SK-N-SH (cell line): Measurements from ENCODE around the gene MAP4K4. TPM values are rescaled to one million over a fixed set of nuclear protein-coding genes. Genes with fewer than 3 reads are reported as not detected.

Source experiments
- CTCF ChIA-PET: fragments of 300-600, 350-600 bp; formaldehyde crosslinking; extraction: SDS; loops from one replicate; lab custom pipeline; 2021; lab: Yijun Ruan, JAX
- POLR2A ChIA-PET: fragments of 350-600 bp; sonication (Branson Sonifier 250); formaldehyde crosslinking; extraction: SDS; loops from one replicate; lab custom pipeline; 2020; ENCODE audit warnings: antibody characterized with exemption, inconsistent platforms; lab: Yijun Ruan, JAX
- DNase-seq: peaks from one replicate; pipeline ENCODE4 v3.0.0; 2012
- H2AFZ ChIP-seq: fragments of 200-600 bp; sonication (generic); 2 replicates; pipeline ENCODE4 v1.8.1; 2016; ENCODE audit warnings: antibody characterized with exemption, mild to moderate bottlenecking, low read depth
- H3F3A ChIP-seq: fragments of 200-600 bp; sonication (generic); replicated peaks from 2 replicates; pipeline ENCODE3; 2016; ENCODE audit warnings: antibody characterized with exemption, mild to moderate bottlenecking; ENCODE audit not compliant: insufficient read depth
- H3K27ac ChIP-seq, 2 experiments: fragments of 200-500 bp in 1 of 2; fragments of 200-600 bp in 1 of 2; sonication (Bioruptor generic) in 1 of 2; sonication (generic), shearing (Covaris generic) in 1 of 2; 2 replicates each; pipeline versions ENCODE4 v1.5.1 to v1.6.1; 2014 to 2016; ENCODE audit warnings: low read depth in 2 of 2, inconsistent platforms in 1 of 2, low read length in 1 of 2, mild to moderate bottlenecking in 1 of 2, mixed read lengths in 1 of 2
- H3K27me3 ChIP-seq: fragments of 200-600 bp; sonication (generic), shearing (Covaris generic); 2 replicates; pipeline ENCODE4 v1.6.1; 2016; ENCODE audit warnings: mixed run types; ENCODE audit not compliant: insufficient read depth
- H3K36me3 ChIP-seq, 2 experiments: fragments of 200-500 bp in 1 of 2; fragments of 200-600 bp in 1 of 2; sonication (Bioruptor generic) in 1 of 2; sonication (generic) in 1 of 2; replicated peaks in 1 of 2; 2 replicates each; pipeline versions ENCODE3 to v1.5.1; 2014 to 2016; ENCODE audit warnings: low read length in 1 of 2, mild to moderate bottlenecking in 1 of 2; ENCODE audit not compliant: insufficient read depth in 2 of 2, control insufficient read depth in 1 of 2
- H3K4me1 ChIP-seq, 2 experiments: fragments of 200-500 bp in 1 of 2; fragments of 200-600 bp in 1 of 2; sonication (Bioruptor generic) in 1 of 2; sonication (generic), shearing (Covaris generic) in 1 of 2; 2 replicates each; pipeline versions ENCODE4 v1.5.1 to v1.6.1; 2014 to 2016; ENCODE audit warnings: low read depth in 1 of 2, low read length in 1 of 2, mixed run types in 1 of 2; ENCODE audit not compliant: insufficient read depth in 2 of 2, control insufficient read depth in 1 of 2
- H3K4me2 ChIP-seq: fragments of 200-600 bp; sonication (generic), shearing (Covaris generic); 2 replicates; pipeline ENCODE4 v1.6.1; 2017; ENCODE audit warnings: mixed run types
- H3K4me3 ChIP-seq, 2 experiments: fragments of 200-500 bp in 1 of 2; fragments of 200-600 bp in 1 of 2; sonication (Bioruptor generic) in 1 of 2; sonication (generic), shearing (Covaris generic) in 1 of 2; 2 replicates each; pipeline versions ENCODE4 v1.5.1 to v1.8.1; 2014 to 2016; ENCODE audit warnings: low read depth in 2 of 2, inconsistent platforms in 1 of 2, low read length in 1 of 2, mild to moderate bottlenecking in 1 of 2, mixed read lengths in 1 of 2, moderate library complexity in 1 of 2
- H3K79me2 ChIP-seq: fragments of 200-600 bp; sonication (generic); 2 replicates; pipeline ENCODE4 v1.8.1; 2017; ENCODE audit warnings: mild to moderate bottlenecking; ENCODE audit not compliant: insufficient read depth
- H3K9ac ChIP-seq: fragments of 200-600 bp; sonication (generic); 2 replicates; pipeline ENCODE4 v1.6.1; 2017; ENCODE audit warnings: mixed run types
- H3K9me2 ChIP-seq: fragments of 200-600 bp; sonication (generic); 2 replicates; pipeline ENCODE4 v1.6.1; 2017; ENCODE audit warnings: mixed run types
- H3K9me3 ChIP-seq: fragments of 200-600 bp; sonication (generic); 2 replicates; pipeline ENCODE4 v1.6.1; 2017; ENCODE audit warnings: mixed run types, mild to moderate bottlenecking, moderate library complexity
- H4K20me1 ChIP-seq: fragments of 200-600 bp; sonication (generic); 2 replicates; pipeline ENCODE4 v1.6.1; 2017; ENCODE audit warnings: mild to moderate bottlenecking, mixed run types; ENCODE audit not compliant: insufficient read depth
- CHD2 ChIP-seq: fragments of 150-350 bp; IDR thresholded peaks from 2 replicates; pipeline ENCODE4 v1.6.1; 2018; ENCODE audit warnings: low read length; ENCODE audit not compliant: partially characterized antibody
- EZH2phosphoT487 ChIP-seq: fragments of 200-600 bp; sonication (generic); IDR thresholded peaks from 2 replicates; pipeline ENCODE4 v1.6.1; 2017; ENCODE audit warnings: low read depth, mixed run types, mild to moderate bottlenecking, antibody characterized with exemption, moderate library complexity, borderline replicate concordance
- MEF2A ChIP-seq: IDR thresholded peaks from 2 replicates; pipeline ENCODE4 v1.4.0; 2012; ENCODE audit warnings: low read depth, borderline replicate concordance
- MXI1 ChIP-seq: IDR thresholded peaks from 2 replicates; pipeline ENCODE4 v1.6.1; 2012; ENCODE audit warnings: mild to moderate bottlenecking, low read depth, low read length, improper control_type of control experiment
- RAD21 ChIP-seq: IDR thresholded peaks from 2 replicates; pipeline ENCODE4 v1.6.1; 2012; ENCODE audit warnings: mild to moderate bottlenecking, low read length
- RCOR1 ChIP-seq: fragments of 150-350 bp; IDR thresholded peaks from 2 replicates; pipeline ENCODE4 v1.6.1; 2017; ENCODE audit warnings: antibody characterized with exemption, low read length
- RXRA ChIP-seq: IDR thresholded peaks from 2 replicates; pipeline ENCODE4 v1.4.0; 2012; ENCODE audit warnings: low read depth, mild to moderate bottlenecking, borderline replicate concordance
- SIN3A ChIP-seq: IDR thresholded peaks from 2 replicates; pipeline ENCODE4 v1.6.1; 2012; ENCODE audit warnings: low read depth, mild to moderate bottlenecking, low read length, moderate library complexity, borderline replicate concordance
- SMC3 ChIP-seq: IDR thresholded peaks from 2 replicates; pipeline ENCODE4 v1.6.1; 2012; ENCODE audit warnings: low read depth, low read length, improper control_type of control experiment
- TAF1 ChIP-seq: IDR thresholded peaks from 2 replicates; pipeline ENCODE4 v1.6.1; 2012; ENCODE audit warnings: low read depth, mild to moderate bottlenecking, low read length, moderate library complexity, borderline replicate concordance
- WGBS: methylation state at CpG from one replicate; pipeline ENCODE4 v1.1.6; 2017; ENCODE audit warnings: low lambda C conversion rate; 5-methylcytosine and 5-hydroxymethylcytosine counted together
- polyA plus RNA-seq, 3 experiments: library from polyadenylated mRNA; depleted of rRNA; stranded (reverse); fragments of >200 nt; gene quantifications; 2 replicates each; pipeline ENCODE4 v1.2.3, GENCODE V29; 2012
- TF ChIP-seq, protein P1 (sequence below): fragments of 200-600 bp; sonication (generic); IDR thresholded peaks from 2 replicates; pipeline ENCODE4 v1.6.1; 2017; ENCODE audit warnings: antibody characterized with exemption, mild to moderate bottlenecking, moderate library complexity
- TF ChIP-seq, protein P2 (sequence below): fragments of 150-350 bp; IDR thresholded peaks from 2 replicates; pipeline ENCODE4 v1.6.1; 2016; ENCODE audit warnings: mild to moderate bottlenecking, low read depth, low read length
- TF ChIP-seq, protein P3 (sequence below): IDR thresholded peaks from 2 replicates; pipeline ENCODE4; 2012

Gene MAP4K4
- polyA plus RNA-seq, 1 of the 3 experiments (the other 2 are of a cell fraction) = 72.9 TPM

DNA sequence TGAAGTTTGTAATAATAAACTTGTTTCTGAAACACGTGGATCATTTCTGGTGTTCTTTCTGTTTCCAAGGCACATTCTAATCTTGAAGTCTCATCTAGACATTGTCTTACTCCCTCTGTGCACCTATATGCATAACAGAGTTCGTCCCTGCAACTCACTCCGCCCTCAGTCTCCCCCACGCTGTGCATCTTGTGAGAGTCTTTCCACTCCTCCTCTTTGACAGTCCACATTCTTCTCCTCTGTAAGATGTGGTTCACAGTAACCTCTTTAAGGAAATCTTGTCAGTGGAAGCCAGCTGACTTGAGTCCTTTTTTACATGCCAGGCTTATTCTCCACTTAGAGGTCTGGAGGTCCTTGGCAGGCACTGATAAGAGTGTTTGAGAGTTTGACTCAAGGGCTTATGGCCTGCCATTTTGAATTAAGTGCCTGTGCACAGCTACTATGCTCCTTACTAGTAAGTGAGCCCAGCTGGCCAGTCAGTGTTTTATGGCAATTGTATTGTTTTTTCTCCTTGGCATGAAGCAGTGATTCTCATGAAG is 185.3 kb downstream of the MAP4K4 start:
- peaks cover 14% of the 10 kb centered on the region; the same call in 1 of the 2 replicates for H4K20me1 ChIP-seq
- H3K9me2 ChIP-seq = no peaks in the 10 kb centered on the region
- H3K9me3 ChIP-seq = no peaks in the 10 kb centered on the region
- POLR2A ChIA-PET = no interaction called here
- no peak overlapping the region for H3K4me3 ChIP-seq
- H3K4me2 ChIP-seq = no peak overlapping the region
- H3K27me3 ChIP-seq = no peaks in the 10 kb centered on the region
- CTCF ChIA-PET = interaction anchor here (1.0 to 1.6 kb wide), 2 partner anchors 54 to 495 kb away, joined by 3 to 6 read pairs; partner anchors contain the start of gene CREG2
- no peaks in the 10 kb centered on the region; a peak in 1 of 4 replicates for H3K4me1 ChIP-seq
- 94% methylated on average over 4 of the region's 4 CpGs for WGBS
- peaks cover 74 to 79% of the 10 kb centered on the region in 2 experiments for H3K36me3 ChIP-seq
- no peak overlapping the region for H3K9ac ChIP-seq
- H3K79me2 ChIP-seq = peaks cover 25% of the 10 kb centered on the region; the same call in 1 of the 2 replicates
- no peak for DNase-seq
- H3F3A ChIP-seq = peaks cover 1% of the 10 kb centered on the region
- TF ChIP-seq CHD2 (no peak), SIN3A (no peak), RXRA (no peak)
- H2AFZ ChIP-seq = no peak overlapping the region
- no peak overlapping the region for H3K27ac ChIP-seq

- no peaks in the 10 kb centered on the region for H3K27me3 ChIP-seq
- WGBS = 49% methylated on average over 3 of the region's 3 CpGs
- ChIA-PET POLR2A (interaction anchor here (0.6 kb wide), 1 partner anchor 726 kb away, joined by 3 read pairs; no protein-coding TSS in a partner anchor), CTCF (interaction anchor here (0.7 to 1.6 kb wide), 14 partner anchors 11 to 496 kb away, joined by 3 to 9 read pairs (median 4); partner anchors contain the start of genes CREG2 and IL1RL2)
- no peaks in the 10 kb centered on the region; a peak in 1 of 4 replicates for H3K4me1 ChIP-seq
- no peak overlapping the region for H3K9ac ChIP-seq
- H3K9me3 ChIP-seq = no peaks in the 10 kb centered on the region
- H2AFZ ChIP-seq = no peak overlapping the region
- H3K79me2 ChIP-seq = peaks cover 25% of the 10 kb centered on the region; the same call in 1 of the 2 replicates
- no peak overlapping the region; a peak in 1 of 4 replicates for H3K4me3 ChIP-seq
- peaks cover 14% of the 10 kb centered on the region; the same call in 1 of the 2 replicates for H4K20me1 ChIP-seq
- peaks cover 75 to 81% of the 10 kb centered on the region in 2 experiments for H3K36me3 ChIP-seq
- H3K9me2 ChIP-seq = no peaks in the 10 kb centered on the region
- peaks cover 6% of the 10 kb centered on the region for H3F3A ChIP-seq
- no peak overlapping the region for H3K27ac ChIP-seq
- DNase-seq = peak; percentile 27
- TF ChIP-seq RAD21 (peak; percentile 22), TAF1 (no peak), EZH2phosphoT487 (no peak), RCOR1 (no peak), SMC3 (0 out of 2 replicates have a peak, but pooled peaks have one; percentile 13), MEF2A (no peak), MXI1 (no peak)
- TF ChIP-seq, protein P1, sequence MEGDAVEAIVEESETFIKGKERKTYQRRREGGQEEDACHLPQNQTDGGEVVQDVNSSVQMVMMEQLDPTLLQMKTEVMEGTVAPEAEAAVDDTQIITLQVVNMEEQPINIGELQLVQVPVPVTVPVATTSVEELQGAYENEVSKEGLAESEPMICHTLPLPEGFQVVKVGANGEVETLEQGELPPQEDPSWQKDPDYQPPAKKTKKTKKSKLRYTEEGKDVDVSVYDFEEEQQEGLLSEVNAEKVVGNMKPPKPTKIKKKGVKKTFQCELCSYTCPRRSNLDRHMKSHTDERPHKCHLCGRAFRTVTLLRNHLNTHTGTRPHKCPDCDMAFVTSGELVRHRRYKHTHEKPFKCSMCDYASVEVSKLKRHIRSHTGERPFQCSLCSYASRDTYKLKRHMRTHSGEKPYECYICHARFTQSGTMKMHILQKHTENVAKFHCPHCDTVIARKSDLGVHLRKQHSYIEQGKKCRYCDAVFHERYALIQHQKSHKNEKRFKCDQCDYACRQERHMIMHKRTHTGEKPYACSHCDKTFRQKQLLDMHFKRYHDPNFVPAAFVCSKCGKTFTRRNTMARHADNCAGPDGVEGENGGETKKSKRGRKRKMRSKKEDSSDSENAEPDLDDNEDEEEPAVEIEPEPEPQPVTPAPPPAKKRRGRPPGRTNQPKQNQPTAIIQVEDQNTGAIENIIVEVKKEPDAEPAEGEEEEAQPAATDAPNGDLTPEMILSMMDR = peak; percentile 65
- TF ChIP-seq, protein P2, sequence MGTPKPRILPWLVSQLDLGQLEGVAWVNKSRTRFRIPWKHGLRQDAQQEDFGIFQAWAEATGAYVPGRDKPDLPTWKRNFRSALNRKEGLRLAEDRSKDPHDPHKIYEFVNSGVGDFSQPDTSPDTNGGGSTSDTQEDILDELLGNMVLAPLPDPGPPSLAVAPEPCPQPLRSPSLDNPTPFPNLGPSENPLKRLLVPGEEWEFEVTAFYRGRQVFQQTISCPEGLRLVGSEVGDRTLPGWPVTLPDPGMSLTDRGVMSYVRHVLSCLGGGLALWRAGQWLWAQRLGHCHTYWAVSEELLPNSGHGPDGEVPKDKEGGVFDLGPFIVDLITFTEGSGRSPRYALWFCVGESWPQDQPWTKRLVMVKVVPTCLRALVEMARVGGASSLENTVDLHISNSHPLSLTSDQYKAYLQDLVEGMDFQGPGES = no peak
- TF ChIP-seq, protein P3, sequence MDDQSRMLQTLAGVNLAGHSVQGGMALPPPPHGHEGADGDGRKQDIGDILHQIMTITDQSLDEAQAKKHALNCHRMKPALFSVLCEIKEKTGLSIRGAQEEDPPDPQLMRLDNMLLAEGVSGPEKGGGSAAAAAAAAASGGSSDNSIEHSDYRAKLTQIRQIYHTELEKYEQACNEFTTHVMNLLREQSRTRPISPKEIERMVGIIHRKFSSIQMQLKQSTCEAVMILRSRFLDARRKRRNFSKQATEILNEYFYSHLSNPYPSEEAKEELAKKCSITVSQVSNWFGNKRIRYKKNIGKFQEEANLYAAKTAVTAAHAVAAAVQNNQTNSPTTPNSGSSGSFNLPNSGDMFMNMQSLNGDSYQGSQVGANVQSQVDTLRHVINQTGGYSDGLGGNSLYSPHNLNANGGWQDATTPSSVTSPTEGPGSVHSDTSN = peak; percentile 73
- no peak overlapping the region for H3K4me2 ChIP-seq
These were observed 186.4 kb downstream of the MAP4K4 start for GRCh38 chr2:101883860-101884259.
